Activated gamma-delta T cell (primary cell): Measurements from ENCODE around the gene MYO15A.

ENCODE experiments used
- DNase-seq: peaks from one replicate; lab custom pipeline; 2025; lab: John Stamatoyannopoulos, UW
- total RNA-seq, 2 donors: gene quantifications; one replicate each; lab custom pipeline; 2026; lab: John Stamatoyannopoulos, UW

The MYO15A gene, protein sequence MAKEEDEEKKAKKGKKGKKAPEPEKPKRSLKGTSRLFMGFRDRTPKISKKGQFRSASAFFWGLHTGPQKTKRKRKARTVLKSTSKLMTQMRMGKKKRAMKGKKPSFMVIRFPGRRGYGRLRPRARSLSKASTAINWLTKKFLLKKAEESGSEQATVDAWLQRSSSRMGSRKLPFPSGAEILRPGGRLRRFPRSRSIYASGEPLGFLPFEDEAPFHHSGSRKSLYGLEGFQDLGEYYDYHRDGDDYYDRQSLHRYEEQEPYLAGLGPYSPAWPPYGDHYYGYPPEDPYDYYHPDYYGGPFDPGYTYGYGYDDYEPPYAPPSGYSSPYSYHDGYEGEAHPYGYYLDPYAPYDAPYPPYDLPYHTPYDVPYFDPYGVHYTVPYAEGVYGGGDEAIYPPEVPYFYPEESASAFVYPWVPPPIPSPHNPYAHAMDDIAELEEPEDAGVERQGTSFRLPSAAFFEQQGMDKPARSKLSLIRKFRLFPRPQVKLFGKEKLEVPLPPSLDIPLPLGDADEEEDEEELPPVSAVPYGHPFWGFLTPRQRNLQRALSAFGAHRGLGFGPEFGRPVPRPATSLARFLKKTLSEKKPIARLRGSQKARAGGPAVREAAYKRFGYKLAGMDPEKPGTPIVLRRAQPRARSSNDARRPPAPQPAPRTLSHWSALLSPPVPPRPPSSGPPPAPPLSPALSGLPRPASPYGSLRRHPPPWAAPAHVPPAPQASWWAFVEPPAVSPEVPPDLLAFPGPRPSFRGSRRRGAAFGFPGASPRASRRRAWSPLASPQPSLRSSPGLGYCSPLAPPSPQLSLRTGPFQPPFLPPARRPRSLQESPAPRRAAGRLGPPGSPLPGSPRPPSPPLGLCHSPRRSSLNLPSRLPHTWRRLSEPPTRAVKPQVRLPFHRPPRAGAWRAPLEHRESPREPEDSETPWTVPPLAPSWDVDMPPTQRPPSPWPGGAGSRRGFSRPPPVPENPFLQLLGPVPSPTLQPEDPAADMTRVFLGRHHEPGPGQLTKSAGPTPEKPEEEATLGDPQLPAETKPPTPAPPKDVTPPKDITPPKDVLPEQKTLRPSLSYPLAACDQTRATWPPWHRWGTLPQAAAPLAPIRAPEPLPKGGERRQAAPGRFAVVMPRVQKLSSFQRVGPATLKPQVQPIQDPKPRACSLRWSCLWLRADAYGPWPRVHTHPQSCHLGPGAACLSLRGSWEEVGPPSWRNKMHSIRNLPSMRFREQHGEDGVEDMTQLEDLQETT (N-terminal part only)
- 1.6 to 1.9 reads per million in 2 donors for total RNA-seq

DNA sequence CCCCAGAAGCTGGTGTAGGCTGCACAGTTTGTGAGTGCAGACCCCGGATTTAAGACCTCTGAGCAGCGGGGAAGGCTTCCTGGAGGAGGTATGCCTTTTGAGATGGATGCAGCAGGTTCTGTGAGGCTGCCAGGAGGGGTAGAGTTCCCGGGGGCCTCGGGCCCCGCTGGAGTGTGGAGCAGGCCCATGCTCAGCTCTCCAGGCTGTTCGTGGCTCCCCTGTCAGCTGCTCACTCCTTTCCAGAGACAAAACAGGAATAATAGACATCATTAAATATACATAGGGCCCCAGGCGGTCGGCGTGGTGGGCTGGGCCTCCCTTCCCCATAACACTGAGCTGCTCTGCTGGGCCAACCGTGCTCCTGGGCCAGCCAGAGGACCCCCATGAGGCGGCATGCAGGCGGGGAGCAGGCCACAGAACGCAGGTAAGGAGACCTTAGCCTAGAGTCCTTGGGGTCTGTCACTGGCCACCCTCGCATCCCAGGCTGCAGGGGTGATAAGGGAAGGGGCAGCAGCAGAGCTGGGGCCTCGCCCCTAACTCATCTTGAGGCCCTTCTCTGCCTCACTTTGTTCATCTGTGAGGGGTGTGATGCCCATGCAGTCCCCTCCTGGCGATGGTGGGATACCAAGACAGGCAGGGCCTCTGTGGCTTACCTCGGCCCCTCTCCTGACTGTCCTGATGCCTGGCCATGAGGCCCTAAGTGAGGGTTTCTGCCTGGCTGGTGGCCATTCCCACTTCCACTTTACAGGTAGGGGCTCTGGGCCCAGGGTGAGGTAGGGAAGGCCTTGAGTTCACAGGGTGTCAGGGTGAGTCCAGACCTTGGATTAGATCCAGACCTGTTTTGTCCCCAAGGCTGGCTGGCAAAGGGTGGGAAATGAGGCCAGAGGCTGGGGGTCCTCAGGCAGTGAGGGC lies at the start of gene MYO15A:
Gene MYO15A, plus strand, starts transcription at position 356 of the 912 bp plus-strand sequence. CDS start 10,045 bp downstream, outside the sequence.
- DNase-seq = no peak

DNA sequence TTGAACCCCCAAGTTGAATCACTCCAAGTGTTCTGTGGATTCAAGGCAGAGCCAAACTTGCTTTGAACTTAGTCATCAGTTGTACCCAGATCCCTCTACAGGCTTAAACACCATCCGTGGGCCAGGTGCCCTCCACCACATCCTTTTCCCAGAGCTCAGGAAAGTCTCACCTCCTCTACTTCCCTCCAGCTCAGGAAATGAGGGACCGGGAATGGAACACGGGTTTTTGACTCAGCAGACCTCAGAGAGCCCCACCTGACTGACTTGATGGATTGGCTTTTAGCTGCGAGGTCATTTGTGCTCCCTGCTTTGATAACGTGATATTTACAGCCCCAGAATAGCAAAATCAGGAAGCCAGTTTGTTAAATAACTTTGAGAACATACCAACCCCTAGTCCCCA lies 49.3 kb upstream of the MYO15A start:
- no peak for DNase-seq

DNA sequence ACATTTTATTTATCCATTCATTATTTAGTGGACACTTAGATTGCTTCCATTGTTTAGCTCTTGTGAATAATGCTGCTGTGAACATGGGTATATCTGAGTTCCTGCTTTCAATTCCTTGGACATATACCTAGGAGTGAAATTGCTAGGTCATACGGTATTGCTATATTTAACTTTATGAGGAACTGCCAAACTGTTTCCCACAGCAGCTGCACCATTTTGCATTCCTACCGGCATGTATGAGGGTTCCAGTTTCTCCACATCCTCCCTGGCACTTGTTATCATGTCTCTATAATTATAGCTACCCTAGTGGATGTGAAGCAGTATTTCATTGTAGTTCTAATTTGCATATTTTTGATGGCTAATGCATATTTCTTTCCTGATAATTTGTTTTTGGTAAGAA lies 44.5 kb upstream of the MYO15A start:
- DNase-seq = no peak

GRCh38 chr17:18065546-18065945 lies 43.0 kb upstream of the MYO15A start:
- no peak for DNase-seq

DNA sequence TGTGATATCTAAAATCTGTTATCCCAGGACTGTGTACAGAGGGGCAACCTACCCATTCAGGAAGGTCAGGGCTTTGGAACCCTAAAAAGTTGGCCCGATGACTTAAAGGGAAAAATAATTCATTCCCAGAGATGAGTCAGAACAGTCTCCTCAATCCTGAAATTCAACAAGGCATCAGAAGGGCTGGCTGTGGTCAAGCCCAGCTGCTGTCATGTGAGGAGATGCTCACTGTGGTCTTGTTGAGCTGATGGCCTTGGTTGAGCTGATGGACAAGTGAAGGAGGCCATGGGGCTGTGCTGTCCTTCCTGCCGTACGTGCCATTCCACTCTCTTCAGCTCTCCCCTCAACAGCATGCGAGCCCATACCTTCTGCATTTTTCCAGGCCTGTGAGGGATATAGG lies 41.7 kb upstream of the MYO15A start:
- DNase-seq = no peak

- DNase-seq = no peak
These were observed 39.5 kb upstream of the MYO15A start for GRCh38 chr17:18069101-18069500.

DNA sequence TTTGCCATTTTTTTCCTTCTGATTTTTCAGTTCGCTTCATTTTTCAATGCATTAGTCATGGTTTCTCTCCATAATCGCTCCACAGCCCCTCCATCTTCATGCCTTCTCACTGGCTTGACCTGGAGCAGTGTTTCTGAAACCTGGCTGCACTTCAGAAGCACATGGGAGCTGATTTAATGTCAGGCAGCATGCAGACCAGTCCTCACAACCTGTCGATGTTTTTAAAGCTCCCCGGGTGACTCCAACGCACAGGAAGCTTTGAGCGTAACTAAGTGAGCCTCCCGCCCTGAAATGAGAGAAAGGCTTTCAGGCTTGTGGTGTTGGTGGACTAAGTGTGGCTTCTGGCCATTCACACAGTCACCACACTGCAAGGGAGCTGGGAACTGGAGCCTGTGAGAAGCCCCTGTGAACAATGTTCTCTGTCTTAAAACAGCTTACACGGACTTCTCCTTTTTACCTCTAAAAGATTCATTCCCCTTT lies 37.7 kb upstream of the MYO15A start:
- DNase-seq = no peak

GRCh38 chr17:18071751-18072150 lies 36.8 kb upstream of the MYO15A start:
- no peak for DNase-seq

- no peak for DNase-seq
These were observed 33.8 kb upstream of the MYO15A start for GRCh38 chr17:18074566-18075272.

GRCh38 chr17:18076936-18077335 lies 31.6 kb upstream of the MYO15A start:
- DNase-seq = no peak

DNA sequence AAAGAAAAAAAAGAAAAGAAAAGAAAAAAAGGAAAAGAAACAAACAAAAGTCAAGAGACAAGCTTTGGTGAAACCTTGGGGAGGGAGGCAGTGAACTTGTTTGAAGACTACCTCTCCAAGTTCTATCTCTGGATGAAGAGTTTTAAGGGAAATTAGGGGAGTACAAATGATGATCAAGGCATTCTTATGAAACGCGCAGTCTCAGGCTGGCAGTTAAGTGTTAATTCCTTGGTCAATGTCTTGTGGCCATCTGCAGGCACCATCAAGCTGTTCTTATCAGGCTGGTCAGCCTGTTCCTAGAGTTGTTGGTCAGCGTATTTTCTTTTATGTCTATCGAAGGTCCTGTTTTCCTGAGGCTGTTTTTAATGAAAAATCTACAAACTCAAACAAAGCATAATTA lies 29.0 kb upstream of the MYO15A start:
- DNase-seq = no peak

- no peak for DNase-seq
These were observed 24.3 kb upstream of the MYO15A start for GRCh38 chr17:18084256-18084655.

DNA sequence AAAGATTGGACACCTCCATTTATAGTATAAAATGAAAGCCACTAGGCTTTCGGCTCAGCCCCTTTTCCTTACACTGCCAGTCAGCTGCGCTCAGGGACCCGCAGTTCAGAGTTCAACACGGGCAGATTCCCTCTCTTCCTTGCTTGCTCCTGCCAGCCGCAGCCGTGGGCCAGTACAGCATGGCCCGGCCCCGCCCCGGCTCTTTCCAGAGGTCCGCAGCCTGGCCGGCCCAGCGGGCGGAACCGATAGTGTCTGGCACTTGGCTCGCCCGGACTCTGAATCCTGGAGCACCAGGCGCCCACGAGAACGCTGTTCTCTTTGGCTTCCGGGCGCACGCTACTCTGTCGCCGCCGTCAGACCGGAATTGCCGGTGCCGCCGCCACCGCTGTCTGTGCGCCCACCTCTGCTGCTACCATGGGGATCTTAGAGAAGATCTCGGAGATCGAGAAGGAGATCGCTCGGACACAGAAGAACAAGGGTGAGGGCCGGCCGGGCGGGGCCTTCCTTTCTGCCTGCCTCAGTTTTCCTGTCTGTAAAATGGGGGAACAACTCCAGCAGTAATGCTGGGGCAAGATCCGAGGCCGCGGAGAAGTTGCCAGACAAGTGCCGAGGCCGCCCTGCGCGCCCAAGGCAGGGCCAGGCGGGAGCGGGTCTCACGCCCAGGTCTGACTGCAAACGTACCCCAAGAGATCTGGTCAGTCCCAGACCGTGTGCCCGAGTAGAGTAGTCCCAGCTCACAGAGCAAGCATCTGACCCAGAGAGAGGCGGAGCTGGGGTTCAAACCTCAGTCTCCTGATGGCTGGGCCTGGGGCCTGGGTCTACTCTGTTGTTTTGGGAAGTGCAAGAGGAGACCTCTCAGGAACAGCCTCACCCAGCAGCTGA lies 20.7 kb upstream of the MYO15A start, which contains the start of gene DRG2:
Gene DRG2, plus strand, starts transcription at position 339 of the 882 bp plus-strand sequence. Its CDS starts 76 bp downstream, at position 415.
- DNase-seq = peak; percentile 65

DNA sequence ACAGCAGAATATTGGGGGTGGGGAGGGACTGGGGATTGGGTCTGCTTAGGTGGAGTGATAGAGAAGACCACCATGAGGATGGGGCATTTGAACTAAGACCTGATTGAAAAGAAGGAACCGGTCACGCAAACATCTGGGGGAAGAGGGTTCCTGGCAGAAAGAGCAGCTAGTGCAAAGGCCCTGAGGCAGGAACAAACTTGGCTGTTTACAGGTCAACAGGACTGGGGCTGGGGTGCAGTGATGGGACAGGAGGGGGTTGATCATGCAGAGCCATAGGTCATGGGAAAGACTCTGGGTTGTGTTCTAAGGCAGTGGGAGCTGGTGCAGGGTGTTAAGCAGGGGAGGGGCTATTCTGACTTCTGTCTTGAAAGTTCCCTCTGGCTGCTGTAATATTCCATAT lies 18.9 kb upstream of the MYO15A start:
- DNase-seq = no peak

- no peak for DNase-seq
These were observed 14.7 kb upstream of the MYO15A start for GRCh38 chr17:18093616-18094408.

DNA sequence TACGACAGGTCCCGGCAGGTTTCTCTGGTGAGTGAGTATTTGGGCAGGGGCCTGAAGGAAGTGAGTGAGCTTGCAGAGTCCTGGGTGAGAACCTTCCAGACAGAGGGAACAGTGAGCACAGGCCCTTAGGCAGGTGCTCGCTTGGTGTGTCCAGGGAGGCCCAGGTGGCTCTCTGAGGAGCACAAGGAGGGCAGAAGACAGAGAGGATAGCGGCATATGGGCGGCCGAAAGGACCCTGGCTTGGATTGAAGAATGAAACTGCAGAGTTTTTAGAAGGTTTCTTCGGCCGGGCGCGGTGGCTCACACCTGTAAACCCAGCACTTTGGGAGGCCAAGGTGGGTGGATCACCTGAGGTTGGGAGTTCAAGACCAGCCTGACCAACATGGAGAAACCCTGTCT lies 14.1 kb upstream of the MYO15A start:
- no peak for DNase-seq

GRCh38 chr17:18099516-18099915 lies 9.0 kb upstream of the MYO15A start:
- no peak for DNase-seq

GRCh38 chr17:18100616-18101015 lies 7.9 kb upstream of the MYO15A start:
- DNase-seq = no peak
